Suppressor macrophage treated with lipopolysaccharide for 4 hours (primary cell): ENCODE data around the gene HRH4.

Experiments
- DNase-seq: peaks from one replicate; pipeline ENCODE4 v3.0.0-alpha.2; 2020

HRH4 gene

DNA sequence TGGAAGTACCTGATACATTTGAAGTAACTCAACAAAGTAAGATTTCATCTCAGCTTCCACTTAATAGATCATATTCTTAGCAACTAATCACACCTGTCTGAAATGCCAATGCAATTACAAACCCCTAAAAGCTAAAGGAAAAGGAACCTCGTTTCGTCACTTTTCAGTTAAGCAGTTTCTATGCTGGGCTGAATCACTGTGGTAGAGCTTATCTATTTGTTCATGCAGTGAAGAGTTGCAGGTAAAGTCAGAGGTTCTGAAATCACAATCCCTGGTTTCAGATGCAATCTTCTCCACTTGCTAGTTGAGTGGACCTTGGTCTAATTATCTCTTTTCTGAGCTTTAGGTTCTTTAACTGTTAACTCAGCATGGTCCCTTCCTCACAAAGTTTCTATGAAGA is 6.3 kb downstream of the HRH4 start:
- no peak for DNase-seq

DNA sequence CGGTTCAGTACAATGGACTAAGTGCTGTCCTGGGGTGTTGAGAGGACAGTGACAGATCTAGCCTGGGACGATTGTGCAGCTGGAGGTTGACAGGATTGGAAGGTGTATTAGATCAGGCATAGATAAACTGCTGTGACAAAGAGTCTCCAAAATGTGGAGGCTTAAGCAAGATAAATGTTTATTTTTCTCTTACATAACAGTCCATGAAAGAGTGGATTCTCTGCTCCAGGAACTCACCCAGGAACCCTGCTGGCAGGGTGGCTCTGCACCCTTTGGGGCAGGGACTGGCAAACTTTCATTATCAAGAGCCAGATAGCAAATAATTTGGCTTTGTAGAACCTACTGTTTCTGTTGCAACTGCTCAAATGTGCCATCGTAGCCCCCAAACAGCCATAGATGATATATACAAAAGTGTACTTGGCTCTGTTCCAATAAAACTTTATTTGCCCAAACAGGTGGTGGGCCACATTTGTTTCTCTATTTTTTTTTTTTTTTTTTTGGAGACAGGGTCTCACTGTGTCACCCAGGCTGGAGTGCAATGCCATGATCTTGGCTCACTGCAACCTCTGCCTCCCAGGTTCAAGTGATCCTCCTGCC is 9.7 kb downstream of the HRH4 start:
- DNase-seq, result no peak

DNA sequence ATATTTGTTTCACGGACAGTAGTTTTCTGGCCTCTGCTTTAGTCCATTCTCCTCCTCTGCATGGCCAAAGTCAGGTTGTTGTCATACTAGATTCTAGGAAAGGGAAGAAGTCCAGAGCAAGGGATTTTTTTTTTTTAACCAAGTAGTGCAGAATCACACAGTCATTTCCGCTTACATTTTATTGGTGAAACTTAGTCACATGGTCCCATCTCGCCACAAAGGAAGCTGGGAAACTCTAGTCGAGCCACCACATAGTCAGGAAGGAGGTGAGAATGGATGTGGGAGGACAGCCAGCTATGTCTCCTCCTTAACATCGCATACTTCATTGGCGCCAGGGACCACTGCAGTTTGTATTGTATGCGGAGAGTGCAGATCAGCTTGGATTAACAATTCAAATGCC is 10.4 kb downstream of the HRH4 start:
- DNase-seq, result no peak

DNA sequence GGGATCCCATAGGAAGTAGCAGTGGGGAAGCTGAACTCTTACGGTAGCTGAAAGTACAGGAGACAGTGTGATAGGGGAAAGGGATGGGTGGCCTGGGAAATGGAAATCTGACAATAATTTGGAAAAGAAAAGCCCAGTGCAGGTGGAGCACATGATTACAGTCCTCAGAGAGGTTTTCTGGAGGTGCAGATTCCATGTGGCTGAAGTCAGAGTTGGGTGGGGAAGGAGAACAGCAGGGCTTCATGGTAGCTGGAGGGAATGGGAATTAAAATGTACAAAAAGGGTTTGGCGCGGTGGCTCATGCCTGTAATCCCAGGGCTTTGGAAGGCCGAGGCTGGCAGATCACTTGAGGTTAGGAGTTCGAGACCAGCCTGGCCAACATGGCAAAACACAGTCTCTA is 12.2 kb downstream of the HRH4 start:
- DNase-seq, result no peak

DNA sequence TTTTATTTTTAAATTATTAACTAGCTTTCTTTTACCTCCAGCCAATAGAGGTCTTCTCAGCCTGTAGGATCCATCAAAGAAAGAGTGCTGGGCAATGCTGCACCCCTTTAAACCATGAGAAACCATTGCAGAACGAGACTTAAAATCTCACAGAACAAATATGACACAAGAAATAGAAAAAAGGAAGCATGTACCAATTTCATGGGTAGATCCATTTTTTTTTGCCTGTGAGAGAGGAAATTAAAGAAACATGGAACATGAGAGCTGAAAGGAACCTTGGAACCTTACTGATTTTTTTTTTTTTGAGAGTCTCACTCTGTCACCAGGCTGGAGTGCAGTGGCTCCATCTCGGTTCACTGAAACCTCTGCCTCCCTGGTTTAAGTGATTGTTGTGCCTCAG is 14.0 kb downstream of the HRH4 start:
- DNase-seq, result no peak

DNA sequence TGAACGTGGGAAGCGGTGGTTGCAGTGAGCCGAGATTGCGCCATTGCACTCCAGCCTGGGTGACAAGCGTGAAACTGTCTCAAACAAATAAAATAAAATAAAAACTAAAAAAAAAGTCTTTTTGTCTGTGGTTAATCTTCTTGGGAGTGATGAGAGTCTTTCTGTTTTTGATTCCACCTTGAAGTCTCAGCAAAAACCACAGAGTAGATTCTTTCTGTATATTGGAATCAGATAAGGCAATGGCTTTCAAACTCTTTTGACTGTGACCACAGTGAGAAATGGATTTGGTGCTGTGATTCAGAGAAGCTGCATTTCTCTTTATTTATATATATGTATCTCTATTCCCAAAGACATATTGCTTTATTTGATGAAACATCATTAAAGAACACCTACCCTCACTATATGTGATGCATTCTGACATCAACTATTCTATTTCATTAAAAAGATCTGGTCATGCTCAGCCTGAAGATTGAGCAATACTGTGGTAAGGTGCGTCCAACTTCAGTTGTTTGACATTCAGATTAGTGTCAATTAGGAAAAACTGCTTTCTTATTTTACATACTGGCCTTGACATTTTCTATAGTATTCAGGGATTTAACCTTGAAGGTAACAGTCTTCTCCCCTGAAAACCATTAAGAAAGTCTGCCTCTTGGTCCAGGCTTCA is 15.6 kb downstream of the HRH4 start:
- no peak for DNase-seq

DNA sequence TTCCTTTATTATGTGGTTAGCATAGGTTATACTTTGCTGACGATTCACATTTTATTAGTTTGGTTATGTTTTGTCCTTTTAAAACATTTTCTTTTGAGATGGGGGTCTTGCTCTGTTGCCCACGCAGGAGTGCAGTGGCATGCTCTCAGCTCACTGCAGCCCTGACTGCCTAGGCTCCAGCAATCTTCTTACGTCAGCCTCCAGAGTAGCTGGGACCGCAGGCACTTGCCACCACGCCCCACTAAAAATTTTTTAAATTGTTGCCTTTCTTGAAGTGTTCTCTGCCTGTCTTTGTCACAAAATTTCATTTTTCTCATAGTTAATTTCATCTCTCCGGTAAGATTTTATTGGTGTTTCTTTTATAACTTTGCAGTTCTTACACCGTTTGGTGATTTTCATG is 18.9 kb downstream of the HRH4 start:
- DNase-seq, result no peak

DNA sequence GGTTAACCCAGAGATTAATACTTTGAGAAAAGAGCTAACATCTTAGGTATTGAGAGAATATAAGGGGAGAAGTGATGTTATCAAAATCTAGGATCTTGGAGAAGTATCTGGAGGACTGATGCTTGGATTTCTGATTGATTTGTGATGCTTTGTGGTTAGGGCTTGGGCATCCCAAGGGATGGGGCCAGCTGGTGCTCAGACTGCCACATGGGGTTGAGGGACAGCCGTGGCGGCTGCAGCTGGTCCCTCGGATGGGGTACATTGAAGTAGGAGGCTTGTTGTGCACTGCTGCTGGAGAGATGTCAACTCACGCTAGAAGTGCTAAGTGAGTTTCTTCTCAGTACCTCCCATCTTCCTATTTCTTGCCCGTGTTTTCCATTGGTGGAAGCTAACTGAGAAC is 22.4 kb downstream of the HRH4 start:
- DNase-seq, result no peak

DNA sequence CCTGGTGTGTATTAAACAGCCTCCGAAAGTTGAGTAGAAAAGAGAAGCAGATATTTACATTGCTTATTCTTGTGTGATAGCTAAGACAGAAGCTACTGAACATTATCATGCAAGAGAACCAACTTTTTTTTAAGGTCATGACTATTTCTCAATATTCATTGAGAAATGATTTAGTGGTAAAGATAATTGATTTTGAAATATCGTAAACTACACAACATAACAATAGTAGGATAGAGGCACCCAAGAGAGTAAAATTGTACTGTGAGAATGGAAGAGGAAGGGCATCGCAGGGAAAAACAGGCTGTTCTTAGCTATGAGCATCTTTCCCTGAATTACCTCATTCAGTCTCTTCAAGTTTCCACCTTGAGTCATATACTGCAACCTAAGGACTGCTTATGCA is 25.2 kb downstream of the HRH4 start:
- DNase-seq, result no peak

DNA sequence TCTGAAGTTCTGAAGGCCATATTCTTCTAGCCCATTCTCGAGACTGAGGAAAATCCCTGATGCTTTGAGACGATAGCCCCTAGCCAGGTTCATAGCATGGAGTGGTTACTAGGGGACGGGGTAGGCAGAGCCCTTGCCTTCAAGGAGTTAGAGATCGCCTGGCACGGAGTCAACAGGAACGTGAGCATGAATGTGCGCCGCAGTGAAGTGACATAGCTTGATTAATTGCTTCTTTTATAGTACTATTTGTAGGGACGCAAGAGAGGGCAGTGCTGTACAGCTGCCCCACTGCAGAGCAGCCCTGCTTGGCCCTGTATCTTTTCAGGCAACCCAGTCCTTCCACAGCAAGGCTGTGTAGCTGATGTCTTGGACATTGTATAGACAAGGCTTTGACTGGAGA is 26.2 kb downstream of the HRH4 start:
- no peak for DNase-seq

DNA sequence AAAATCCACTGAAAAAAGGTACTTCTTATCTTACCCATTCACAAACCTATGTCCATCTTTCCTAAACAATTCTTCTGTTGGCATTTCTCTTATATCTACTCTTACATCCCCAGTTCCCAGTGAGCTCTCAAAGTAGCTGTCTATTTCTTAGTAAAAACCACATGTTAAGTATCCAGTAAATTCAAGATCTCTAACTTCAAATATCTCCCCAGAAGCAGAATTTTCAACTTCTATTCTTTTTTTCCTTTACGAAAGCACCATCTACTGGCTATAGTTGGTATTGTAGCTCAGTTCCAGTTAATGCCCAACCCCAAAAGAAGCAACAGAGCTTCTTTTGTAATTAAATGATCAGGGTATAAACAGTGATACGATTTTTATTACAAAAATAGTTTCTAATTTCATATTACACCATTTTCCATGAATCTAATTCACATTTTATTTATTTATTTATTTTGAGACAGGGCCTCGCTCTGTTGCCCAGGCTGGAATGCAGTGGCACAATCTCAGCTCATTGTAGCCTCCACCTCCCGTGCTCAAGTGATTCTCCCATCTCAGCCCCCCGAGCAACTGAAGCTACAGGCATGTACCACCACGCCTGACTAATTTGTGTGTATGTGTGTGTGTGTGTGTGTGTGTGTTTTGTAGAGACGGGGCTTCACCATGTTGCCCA is 28.5 kb downstream of the HRH4 start:
- DNase-seq, result peak; percentile 65

DNA sequence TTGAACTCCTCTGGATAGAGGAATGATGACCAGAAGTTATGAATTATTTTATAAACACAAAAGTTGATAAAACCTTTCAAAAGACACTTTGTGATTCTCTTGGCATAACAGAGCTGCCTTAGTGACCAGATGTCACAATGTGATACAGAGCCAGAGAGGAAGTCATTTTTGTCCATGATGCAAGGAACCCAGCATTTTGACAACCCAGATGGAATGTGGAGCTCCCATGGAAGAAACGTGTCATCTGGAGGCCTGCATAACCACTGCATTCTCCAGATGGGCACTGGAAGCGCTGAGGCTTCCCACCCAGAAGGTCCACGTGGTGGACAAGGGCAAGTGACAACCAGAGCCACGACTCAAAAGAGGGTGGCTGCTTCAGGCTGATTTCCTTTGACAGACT is 30.1 kb downstream of the HRH4 start:
- DNase-seq, result no peak

DNA sequence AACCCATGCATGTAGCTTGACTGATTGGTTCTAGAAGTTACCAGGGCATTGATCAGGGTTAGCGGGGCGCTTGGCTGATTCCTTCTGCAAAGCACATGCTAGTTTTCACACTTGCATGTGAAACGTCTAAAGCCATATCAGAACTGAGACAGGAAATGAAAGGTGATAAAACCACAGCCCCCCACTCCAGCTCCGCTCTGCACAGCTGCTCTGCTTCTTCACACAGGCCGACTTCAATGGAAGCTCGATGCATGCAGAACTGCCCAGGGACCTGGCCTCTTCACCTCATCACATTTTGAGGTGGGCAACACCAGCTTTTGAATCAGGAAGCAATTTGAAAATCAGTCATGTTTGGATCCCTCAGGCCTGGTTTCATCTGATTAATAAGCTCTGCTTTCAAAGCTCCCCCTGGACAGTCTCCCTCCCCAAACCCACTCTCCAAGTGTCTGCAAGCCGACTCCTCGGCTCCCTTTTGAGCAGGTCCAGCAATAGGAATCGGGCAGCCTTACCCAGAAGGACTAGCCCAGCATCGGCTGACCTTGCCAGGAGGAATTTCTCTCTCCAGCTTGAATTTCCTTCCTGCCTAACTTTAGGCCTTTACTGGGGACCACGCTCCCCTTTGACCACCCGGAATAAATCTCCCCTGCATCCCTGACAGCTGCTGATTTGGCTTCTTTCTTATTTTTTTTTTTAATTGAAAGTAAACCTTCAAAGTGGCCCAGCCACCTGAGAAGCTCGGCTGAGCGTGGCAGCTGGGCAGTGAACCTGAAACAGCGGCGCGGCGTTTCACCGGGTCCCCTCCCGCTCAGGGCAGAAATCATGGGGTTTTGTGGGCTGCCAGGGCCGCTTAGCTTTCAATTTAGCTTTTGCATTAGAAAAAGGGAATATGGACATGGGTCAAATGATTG is 31.7 kb downstream of the HRH4 start:
- DNase-seq, result no peak

DNA sequence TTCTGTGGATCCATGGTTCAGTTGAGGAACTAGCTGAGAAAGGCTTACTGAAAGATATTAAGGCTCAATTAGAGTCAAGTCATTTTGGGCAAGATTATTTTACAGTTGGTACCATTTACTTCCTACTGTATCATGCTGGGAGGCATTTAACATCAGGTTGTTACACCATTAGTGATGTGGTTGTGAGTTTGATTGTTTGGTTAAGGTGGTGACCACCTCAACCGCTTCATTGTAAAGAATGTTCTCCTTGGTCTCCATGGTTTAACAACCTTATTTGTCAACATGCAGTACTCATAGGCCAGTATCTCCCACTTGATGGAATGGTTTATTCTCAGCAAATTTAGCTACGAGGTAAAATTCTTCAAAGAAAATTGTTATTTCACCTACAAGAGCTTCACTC is 34.1 kb downstream of the HRH4 start:
- DNase-seq, result no peak

DNA sequence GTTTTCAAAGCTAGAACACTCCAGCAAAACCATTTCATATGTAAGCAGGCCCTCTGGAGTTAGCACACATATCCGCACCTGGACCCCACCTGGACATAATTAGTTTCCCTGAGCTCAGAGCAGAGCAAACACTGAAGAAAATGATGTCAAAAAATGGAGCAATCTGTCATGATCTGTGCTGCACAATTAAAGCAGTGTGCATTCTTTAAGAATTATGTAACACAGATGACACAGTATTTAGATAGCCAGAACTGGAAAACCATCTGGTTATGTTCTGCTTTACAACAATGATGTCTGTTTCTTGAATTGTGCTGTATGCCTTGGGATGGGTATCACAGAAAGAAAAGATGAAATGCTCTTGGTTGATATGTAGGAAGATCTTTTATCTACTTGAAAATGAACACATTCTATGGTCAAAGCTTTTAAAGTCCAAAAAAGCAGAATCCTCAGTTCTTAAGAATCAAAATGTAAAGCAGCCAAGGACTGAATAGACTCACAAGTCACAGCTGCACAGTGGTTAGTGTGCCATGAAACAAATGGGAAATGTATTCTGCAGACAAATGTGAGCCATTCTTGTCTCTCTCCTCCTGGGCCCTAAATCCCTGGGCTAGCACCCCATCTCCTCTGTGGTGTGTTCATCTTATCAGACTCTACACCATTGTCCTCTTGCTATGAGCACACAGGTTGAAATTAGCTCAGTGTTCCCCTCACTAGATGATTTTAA is 36.8 kb downstream of the HRH4 start:
- no peak for DNase-seq

DNA sequence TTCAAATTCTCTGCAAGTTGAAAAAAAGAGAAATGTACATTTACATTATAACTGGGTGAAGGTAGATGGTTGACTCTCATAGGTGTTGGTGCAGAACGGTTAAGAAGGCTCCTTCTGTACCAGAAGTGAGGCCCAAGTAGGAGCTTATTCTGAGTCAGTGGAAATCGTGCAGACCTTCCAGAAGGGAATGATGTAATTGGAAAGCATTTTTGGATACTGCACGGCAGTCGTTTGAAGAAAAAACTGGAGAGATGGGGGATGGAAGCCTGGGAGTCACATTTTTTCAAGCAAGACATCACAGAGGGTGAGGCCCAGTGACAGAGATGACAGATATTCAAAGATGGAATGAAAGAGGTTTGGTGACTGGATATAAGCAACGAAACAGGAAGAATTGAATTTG is 39.4 kb downstream of the HRH4 start:
- no peak for DNase-seq

DNA sequence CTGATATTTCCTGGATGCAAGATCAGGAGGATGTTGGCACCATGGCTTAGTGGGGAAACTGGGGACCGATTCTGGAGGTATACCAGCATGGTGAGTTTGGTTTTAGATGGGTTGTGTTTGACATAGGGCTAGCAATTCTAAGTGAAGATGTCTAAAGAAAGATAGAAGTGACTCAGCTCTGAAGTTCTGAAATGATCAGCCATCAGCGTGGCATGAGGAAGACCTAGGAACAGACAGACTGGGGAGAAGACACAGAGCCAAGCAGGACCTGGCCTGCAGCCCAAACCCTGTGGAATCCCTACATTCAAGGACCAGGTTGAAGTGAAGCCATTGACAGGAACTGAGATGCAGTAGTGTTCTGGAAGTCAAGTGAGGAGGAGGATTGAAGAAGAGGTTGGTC is 39.8 kb downstream of the HRH4 start:
- DNase-seq, result no peak

DNA sequence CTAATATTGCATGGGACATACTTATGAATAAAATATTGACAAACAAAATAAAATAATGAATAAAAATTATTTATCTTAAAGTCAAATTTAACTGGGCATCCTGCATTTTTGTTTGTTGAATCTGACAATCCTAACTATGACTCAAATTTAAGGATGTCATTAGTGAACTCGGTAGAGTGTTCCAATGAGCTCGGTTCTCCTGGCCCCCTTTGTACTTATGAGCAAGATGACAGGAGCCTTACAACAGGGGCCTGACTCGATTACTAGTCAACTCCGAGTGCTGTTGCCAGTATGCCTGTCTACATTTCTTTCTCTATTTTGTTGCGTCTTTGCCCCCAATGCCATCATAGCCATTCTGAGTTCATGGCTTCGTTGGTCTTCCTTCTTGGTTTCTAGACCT is 40.3 kb downstream of the HRH4 start:
- no peak for DNase-seq

DNA sequence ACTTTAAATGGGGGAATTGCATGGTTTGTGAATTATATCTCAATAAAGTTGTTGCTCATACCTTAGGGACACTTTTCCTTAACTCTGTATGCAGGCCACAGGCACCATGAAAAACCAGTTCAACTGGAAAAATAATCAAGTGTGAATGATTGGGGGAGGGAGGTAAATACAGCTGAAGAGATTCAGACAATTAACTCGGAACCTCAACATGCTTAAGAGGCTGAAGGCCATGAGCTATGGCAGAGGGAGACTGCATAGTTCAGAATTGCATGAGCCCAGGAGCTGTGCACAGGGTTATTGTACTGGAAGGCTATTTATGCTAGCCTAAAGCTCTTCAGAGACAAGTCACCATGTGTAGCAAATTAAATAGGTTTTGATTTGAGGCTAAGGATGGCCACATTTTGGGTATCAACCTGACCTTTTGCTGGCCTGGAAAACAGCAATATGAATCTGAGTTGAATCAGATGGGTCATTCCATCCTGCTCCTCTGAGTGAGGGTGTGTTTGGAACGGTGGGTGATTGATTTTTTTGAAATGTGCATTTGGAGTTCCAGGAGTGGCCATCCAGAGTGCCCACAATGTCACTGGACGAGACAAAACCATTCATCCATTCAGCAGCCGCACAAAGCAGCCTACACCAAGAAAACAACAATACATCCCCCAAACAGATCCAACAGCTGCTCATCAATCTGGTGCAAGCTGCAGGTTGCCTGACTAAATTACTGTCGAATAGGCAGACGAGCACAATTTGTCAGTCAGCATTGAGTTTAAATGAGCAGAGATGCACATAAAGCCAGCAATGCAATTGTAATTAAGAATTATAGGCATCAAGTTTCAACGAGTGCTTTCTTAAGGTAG is 42.5 kb downstream of the HRH4 start:
- no peak for DNase-seq

DNA sequence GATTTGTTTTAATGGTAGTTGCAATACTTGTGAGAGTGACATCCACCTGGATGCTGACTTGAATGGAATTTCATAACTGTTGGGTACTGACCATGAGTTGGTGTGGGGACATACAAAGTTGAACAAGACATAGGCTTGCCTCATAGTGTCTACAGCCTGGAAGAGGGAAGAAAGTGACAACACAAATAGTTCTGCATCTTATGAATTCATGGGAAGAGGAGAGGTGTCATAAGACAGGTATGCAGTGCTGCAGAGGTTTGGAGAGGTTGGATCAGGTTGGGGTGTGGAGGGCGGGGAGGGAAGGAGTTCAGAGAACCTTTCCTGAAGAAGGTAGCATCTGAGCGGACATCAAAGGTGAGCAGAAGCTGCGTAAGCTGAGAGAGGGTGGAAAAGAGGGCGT is 44.0 kb downstream of the HRH4 start:
- no peak for DNase-seq

DNA sequence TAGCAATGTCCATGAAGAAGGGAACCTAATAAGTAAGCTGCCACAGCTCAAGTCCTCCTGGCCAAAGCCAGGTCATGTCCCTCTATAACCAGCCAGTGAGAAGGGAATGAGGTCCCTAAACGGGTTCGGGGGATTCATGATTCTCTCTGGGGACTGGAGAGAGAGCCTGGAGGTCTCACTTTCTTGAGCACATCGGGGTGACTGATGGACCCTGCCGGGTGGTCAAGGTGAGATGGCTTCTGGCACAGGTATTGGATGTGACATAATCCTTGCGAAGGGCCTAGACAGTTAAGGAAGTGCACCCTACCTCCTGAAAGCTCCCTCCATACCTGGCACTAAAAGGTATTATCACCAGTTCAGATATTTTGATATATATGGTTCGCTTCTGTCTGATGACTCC is 45.7 kb downstream of the HRH4 start:
- DNase-seq, result no peak

DNA sequence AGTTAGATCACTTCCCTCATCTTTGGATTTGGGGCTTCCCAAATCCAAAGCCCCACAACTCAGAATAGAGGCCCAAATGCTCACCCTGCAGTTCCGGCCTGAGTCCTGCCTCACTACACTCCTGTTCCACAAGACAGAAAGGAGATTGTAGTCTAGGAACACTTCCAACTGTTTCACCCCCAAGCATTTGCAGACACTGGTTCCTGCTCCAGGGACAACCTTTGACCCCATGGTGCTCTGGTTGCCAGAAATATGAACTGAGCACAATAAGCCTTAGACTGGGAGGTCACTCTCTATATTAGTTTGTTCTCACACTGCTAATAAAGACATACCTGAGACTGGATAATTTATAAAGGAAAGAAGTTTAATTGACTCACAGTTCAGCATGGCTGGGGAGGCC is 49.0 kb downstream of the HRH4 start:
- DNase-seq, result no peak
